ENCODE data around the gene WDR62.
"Not testable (repeated sequence)": the region's sequence is repeated elsewhere in the genome, so short reads cannot be mapped to it uniquely, and the experiment has no call there.

WDR62 gene

DNA sequence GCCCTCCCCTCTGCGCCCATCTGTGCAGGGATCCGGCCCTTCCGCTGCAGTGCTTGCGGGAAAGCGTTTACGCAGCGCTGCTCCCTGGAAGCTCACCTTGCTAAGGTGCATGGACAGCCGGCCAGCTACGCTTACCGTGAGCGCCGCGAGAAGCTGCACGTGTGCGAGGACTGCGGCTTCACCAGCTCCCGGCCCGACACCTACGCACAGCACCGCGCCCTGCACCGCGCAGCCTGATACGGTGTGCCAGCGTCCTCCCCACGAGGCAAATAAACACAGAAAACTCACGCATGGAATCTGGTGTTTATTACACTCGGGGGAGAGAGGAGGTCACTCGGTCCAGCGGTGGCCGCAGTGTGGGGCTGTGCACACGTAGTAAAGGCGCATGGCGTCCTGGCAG lies 58.7 kb downstream of the WDR62 start:
- DNase-seq, result no peak

DNA sequence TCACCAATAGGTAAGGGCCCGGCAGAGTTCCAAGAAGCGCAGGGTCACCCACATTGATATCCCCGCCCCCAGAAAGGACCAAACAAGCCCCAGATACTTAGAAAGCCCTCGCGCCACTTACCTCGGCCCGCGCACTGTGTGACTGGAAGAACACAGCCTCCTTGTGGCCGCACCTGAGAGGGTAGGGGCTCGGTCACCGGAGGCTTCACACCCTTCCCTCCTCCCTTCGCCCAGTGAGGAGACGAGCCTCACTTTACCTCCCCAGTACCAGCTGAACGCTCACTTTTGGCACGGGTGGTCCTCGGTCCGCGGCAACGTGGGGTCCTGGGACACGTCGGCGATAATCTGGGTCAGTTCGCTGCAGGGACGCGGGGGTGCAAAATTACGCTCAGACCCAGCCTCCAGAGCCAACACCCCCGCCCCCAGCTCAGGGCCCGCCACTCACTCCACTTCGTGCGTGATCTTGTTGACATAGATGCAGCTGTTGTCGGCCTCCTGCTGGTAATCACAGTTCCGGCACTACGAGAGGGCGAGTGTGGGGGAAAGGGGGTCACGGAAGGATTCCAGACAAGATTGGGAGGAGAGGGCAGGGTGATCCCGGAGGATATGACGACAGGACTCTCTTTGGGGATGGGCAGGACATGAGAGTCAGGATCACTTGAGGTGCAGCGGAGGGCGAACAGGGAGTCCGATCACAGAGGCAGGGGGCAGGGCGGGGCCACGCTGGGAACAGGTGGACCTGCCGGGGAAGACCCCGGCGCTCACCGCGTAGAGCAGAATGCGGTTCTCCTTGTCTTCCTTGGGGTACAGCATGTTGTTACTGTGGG lies 59.4 kb downstream of the WDR62 start:
- DNase-seq, result peak; percentile 22

DNA sequence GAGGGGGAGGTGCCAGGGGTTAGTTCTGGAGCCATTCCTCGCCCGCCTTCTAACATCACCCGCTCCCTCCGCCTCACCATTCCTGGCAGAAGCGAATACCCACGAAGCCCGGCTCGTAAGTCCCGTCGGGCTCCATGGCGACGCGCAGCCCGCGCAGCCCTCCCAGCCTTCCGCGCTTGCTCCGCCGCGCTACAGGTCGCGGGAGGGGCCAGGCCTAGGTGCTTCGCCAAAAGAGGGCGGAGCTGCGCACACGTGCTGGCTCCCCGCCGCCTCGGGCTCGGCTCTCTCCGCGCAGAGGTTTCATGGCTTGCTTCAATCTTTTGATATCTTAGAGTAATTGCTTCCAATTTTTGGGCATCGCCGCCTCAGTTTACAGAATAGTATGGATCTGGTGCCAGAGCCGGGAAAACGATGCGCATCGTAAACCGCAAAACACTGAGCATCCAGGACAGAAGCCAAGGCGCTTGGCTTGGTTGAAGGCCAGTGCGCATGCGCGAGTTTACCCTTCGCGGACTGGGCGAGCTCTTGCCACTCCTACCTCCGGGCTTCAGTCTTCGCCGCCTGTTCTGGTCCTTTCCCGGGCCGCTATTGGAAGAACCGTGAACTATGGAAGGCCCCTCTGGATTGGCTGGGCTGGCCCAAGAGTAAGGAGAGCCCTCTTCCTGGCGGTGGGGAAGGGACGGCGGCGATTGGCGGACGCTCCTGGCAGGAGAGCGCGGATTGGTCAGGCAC lies 60.2 kb downstream of the WDR62 start, which contains the start of gene POLR2I:
TSS of gene POLR2I (minus strand) at position 155 of the 732 bp plus-strand sequence. CDS start at position 136, 19 bp downstream.
- DNase-seq, result peak; percentile 100

DNA sequence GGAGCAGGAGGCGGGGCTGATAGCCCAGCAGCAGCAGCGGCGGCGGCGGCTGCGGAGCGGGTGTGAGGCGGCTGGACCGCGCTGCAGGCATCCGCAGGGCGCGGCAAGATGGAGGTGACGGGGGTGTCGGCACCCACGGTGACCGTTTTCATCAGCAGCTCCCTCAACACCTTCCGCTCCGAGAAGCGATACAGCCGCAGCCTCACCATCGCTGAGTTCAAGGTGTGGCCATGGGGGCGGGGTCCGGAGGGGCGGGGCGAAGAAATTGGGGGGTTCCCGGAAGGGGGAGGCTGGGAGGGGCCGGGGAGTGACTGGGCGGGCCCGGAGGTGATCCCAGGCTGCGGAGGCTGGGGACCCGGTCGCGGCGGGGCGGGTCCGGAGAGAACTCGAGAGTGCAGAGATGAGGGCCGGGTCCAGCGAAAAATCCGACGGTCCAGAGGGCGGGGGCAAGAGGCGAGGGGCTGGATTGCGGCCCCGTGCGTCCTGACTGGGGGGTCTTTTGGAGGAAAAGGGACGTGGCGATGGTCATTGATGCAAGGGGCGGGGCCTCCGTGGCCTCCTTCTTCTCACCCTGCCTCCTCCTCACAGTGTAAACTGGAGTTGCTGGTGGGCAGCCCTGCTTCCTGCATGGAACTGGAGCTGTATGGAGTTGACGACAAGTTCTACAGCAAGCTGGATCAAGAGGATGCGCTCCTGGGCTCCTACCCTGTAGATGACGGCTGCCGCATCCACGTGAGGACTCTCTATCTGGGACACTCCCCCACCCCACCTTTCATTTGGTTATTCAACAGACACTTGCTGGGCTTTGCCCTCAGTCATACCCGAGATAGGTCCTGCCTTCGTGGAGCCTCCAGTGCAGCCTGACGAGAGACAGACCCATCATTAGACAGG lies 61.0 kb downstream of the WDR62 start, which contains the start of gene TBCB:
TSS of gene TBCB (plus strand) at position 16 of the 891 bp plus-strand sequence. CDS start at position 109, 93 bp downstream.
- DNase-seq, result no peak

DNA sequence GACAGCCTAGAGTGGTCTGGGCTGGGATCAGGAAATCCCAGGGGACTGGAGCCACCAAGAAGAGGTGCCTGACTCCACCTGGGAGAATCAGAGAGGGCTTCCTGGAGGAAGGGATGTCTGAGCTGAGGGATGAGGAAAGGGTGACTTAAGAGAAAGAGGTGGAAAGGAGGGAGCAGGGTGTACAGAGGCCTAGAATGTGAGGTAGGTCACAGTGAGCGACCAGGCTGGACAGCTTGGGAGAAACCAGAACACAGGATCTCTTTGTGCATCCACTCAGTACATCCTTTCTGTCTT lies 61.6 kb downstream of the WDR62 start:
- DNase-seq, result no peak

DNA sequence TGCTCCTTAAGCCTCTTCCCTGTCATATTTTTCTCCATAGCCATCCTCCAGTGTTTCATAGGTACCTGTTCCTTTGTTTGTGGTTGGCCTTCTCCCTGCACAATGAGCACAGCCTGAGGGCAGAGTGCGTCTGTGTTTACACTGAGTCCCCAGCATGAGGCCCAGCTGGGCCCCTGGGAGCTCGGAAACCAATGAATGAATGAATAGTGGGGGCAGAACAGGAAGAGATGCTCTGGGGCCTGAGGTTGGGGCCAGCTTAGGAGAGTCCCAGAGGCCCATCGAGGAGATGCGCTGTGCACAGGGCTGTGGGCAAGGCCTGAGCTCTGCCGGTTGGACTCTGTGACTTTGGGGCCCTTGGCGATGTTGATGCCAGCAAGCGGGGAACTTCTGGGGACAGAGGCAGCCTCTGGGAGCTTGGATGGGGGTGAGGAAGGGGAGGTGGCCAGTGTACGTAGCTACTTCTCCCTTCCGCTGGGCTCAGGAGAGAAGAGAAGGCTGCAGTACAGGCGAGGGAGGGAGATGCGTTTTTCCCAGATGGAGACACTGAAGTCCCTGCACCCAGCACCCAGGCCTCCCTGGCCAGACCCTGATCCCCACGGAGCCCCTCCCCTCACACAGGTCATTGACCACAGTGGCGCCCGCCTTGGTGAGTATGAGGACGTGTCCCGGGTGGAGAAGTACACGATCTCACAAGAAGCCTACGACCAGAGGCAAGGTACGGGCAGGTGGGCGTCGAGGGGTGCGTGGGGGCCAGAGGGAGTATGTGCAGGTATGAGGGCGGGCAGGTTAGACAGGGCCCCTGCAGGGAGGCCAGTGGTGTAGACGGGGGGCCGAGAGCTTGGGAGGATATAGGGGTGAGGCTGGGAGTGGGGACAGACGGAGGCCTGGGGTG lies 65.6 kb downstream of the WDR62 start:
- DNase-seq, result no peak

DNA sequence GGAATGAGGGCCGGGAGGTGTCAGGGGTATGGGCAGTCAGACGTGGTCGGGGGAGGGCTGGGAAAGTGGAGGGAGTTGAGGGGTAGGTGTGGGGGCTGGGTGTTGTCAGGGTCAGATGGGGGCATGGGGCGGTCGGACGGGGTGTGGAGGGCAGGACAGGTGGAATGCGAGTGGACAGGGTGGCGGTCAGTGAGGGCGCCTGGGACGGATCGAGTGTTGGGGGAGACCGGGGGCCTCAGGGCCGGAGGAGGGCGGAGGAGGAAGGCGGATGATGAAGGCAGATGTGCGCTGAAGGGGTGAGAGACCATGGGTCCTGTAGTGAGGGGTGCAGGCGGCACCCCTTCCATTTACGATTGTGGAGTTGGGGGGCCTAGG lies 66.3 kb downstream of the WDR62 start:
- no peak for DNase-seq

DNA sequence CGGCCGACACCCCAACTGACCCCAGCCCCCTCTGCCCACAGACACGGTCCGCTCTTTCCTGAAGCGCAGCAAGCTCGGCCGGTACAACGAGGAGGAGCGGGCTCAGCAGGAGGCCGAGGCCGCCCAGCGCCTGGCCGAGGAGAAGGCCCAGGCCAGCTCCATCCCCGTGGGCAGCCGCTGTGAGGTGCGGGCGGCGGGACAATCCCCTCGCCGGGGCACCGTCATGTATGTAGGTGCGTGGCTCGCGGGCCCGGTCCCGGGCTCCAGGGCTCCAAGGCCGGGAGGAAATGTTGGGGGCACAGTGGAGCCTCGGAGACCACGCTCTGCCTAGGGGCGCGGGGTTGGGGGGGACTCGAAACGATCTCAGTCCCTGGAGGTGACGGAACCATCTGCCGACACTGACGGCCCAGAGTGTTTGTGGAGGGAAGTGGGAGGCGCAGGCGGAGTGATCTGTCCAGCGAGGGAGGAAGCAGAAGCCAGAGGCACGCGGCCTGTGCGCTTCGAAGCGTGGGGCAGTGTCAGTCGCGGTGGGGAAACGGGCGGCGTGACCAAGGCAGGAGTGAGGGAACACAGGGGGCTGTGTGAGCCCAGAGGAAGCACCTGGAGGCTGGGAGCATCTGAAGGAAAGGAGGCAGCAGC lies 66.9 kb downstream of the WDR62 start:
- DNase-seq, result no peak

DNA sequence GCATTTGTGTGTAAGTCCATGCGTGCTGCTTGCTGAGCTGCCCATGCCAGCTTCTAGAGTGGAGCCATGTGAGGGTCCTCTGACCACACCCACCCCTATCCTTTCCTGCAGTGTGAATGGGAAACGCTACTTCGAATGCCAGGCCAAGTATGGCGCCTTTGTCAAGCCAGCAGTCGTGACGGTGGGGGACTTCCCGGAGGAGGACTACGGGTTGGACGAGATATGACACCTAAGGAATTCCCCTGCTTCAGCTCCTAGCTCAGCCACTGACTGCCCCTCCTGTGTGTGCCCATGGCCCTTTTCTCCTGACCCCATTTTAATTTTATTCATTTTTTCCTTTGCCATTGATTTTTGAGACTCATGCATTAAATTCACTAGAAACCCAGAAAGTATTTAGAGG lies 70.9 kb downstream of the WDR62 start:
- peak; percentile 20 for DNase-seq

DNA sequence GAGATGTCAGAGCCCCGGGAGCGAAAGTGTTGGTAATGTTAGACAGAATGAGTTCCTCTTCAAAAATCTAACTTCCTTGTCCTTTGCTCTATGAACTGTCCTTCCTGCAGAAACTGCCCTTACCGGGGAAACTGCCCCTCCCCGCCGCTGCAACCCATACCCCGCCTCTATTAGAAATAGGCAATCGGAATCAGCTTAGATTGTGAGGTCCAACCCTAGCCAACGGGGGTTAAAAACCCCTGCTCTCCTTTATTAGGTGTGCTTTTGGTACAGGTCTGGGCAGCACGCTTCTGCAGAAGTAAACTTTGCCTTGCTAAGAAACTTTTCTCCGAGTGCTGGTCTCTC lies 73.7 kb downstream of the WDR62 start:
- DNase-seq, result no peak

DNA sequence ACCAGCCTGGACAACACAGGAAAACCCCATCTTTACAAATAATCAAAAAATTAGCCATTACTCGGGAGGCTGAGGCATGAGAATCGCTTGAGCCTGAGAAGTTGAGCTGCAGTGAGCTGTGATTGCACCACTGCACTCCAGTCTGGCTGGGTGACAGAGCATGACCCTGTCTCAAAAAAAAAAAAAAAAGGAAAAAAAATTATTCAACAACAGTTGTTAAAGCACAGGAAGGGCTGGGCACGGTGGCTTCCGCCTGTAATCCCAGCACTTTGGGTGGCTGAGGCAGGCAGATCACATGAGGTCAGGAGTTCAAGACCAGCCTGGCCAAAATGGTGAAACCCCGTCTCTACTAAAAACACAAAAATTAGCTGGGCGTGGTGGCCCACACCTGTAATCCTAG lies 76.5 kb downstream of the WDR62 start:
- DNase-seq, result not testable (repeated sequence)

DNA sequence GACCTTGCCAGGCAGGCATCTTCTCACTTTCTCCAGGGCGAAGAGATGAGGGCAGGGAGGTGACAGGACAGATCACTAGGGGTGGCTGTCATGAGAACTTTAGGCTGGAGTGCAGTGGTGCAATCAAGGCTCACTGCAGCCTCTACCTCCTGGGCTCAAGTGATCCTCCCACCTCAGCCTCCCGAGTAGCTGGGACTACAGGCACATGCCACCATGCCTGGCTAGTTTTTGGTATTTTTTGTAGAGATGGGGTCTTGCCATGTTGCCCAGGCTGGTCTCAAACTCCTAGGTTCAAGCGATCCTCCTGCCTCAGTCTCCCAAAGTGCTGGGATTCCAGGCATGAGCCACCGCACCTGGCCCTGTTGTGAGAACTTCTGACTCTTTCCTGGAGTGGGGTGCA lies 80.2 kb downstream of the WDR62 start:
- not testable (repeated sequence) for DNase-seq

DNA sequence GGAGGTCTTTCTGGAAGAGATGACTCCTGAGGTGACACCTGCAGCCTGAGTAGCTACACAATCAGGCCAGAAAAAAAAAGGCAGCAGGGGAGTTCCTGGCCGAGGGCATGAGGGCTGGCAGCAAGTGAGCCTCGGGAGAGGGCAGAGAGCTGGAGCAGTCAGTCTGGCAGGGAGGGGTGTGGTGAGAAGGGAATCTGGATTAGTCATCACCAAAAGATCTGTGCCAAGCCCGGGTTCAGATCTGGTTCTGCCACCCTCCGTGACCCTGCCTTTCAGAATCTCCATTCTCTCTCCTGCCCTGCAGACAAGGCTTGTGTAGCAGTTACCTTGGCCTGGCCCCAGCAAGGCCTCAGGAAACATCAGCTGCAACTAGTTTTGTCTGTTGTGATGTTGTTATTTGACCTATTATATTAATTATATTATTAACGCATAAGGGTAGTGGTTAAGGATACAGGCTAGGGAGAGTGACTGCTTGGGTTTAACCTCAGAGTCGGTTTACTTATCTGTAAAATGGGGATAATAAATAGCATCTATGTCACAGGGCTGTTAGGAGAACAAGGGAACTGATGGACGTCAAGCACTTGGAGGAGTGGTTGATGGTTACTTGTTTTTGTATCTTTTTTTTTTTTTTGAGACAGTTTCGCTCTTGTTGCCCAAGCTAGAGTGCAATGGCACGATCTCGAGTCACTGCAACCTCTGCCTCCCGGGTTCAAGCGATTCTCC lies 82.4 kb downstream of the WDR62 start:
- DNase-seq, result peak; percentile 53

DNA sequence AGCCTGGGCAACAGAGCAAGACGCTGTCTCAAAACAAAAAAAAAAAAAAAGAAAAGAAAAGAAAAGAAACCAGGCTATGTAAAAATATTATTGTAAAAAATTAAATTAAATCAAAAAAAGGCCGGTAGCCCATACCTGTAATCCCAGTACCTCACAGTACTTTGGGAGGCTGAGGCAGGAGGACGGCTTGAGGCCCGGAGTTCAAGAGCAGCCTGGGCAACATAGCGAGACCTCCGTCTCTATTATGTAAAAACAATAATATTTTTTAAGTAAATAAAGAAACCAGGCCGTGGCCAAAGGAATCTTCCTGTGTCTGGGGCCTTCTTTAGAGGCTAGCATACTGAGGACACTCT lies 84.4 kb downstream of the WDR62 start:
- no peak for DNase-seq

DNA sequence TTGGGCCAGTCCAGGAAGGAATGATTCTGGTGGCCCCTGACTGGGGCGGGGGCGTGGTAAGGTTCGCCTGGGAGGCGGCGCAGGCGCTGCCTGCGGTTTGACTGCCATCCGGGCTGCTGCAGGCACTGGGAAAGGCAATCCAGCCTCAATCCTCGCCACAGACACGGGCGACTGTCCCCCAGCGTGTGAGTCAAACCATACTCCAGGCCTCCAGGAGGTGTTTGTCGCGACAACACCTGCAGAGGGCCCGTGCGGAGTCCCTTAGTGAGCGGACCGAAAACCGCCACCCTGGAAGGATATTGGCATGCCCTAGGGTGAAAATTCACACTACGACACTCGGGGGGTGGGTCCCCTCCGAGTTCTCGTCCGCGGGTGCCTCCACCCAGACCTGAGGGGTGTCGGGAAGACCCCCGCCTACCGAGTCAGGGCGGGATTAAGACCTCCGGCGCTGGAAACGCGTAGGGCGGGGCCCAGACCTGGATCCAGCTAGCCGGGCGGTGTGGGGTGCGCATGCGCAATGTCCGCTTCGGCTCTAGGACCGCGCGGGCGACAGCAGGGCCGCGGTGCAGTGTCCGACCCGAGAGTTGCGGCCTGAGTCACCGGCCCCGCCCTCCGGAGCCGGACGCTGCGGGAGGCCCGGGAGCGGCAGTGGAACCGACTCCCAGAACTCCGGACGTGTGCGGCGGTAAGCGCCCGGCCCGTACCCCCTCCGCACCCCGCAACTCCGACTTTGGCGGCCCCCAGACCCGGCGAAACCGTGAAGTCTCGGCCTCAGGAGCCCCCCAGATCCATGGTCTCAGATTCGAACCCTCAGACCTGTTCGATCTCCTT lies 85.0 kb downstream of the WDR62 start, which contains the start of gene CAPNS1:
TSS of gene CAPNS1 (plus strand) at position 594 of the 831 bp plus-strand sequence. CDS start 946 bp downstream, outside the sequence.
- peak; percentile 98 for DNase-seq

DNA sequence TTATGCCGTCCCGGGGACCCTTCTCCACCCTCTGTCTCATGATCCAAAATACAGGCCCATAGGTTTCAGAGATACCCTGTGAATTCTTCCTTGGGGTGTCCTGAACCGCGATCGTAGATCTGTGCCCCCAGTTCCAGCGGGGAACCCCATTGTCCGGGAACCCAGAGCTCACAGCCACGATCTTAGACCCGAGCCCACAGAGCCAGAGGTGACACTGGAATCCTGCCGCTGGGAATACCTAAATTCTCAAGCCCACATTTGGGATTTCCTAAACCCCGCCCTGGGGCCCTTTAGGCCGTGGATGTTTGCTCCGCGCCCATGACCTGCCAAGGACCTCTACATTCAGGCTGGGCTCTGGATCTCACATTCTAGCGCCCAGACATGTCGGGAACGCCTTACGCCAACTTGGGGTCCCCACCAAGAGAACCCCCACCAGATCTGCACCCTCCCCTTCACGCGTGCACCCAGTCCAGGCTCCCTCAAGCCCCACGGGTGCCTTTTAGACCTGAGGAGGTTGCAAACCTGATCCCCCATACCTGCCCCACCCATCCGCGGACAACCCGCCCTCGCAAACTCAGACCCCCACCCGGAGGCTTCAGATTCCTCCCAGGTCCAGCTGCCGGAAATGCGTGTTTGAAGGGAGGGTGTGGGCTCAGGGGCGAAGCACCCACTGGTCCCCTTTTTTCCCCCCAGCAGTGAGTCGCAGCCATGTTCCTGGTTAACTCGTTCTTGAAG lies 85.8 kb downstream of the WDR62 start:
- peak; percentile 72 for DNase-seq

DNA sequence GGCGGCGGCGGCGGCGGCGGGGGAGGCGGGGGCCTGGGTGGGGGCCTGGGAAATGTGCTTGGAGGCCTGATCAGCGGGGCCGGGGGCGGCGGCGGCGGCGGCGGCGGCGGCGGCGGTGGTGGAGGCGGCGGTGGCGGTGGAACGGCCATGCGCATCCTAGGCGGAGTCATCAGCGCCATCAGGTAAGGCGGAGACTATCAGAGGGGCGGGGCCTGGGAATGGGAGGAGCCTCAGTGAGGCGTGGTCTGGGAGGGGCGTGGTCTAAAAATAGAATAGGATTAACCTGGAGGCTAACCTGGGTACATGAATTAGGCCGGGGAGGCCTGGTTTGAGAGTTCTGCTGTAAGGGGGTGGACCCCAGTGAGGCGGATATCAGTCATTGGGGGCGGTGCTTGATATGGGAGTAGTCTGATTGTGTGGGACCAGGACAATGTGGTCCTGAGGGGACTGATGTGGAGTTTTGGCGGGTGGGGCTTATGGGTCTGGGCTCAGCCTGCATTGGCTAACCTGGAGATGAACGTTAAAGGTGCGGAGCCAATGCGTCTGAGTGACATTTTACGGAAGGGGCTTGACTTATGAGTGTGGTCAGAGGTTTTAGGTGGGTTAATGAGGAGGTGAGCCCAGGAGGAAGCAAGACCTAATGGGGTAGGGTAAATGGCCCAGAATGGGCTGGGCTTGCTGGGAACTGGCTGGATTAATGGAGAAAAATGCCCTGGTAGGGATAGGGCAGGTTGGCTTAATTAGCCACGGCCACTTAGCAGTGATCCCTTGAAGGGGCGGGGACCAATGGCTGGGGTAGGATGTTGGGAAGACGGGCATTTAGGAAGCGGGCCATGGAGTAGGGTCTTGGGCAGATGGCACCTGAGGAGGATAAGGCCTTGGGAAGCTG lies 86.6 kb downstream of the WDR62 start:
- peak; percentile 94 for DNase-seq

DNA sequence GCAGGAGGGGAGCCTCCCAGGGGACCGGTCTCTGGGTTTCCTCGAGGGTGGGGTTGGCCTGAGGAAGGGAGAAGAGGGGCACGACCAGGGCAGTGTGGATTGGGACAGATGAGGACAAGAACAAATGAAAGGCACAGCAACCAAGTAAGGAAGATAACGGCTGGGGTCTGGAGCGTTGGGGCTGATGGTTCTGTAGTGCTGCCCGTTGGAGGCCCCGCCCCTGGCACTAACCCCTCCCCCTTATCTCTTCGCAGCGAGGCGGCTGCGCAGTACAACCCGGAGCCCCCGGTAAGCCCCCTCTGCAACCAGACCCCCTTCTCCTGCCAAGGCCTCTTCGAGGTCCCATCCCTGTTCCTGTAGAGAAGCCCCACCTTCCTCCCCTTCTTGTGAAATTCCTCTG lies 87.3 kb downstream of the WDR62 start:
- no peak for DNase-seq
